CD4-positive, alpha-beta T cell treated with Interleukin-6 at 100 ng/mL for 8 hours (primary cell): ENCODE results near the gene CSTF3.
"Not testable (repeated sequence)": the region's sequence is repeated elsewhere in the genome, so short reads cannot be mapped to it uniquely, and the experiment has no call there.

Experiments used
- DNase-seq: peaks from one replicate; pipeline ENCODE4 v3.0.0-alpha.2; 2020; ENCODE audit warnings: mixed read lengths, low spot score

Gene CSTF3

DNA sequence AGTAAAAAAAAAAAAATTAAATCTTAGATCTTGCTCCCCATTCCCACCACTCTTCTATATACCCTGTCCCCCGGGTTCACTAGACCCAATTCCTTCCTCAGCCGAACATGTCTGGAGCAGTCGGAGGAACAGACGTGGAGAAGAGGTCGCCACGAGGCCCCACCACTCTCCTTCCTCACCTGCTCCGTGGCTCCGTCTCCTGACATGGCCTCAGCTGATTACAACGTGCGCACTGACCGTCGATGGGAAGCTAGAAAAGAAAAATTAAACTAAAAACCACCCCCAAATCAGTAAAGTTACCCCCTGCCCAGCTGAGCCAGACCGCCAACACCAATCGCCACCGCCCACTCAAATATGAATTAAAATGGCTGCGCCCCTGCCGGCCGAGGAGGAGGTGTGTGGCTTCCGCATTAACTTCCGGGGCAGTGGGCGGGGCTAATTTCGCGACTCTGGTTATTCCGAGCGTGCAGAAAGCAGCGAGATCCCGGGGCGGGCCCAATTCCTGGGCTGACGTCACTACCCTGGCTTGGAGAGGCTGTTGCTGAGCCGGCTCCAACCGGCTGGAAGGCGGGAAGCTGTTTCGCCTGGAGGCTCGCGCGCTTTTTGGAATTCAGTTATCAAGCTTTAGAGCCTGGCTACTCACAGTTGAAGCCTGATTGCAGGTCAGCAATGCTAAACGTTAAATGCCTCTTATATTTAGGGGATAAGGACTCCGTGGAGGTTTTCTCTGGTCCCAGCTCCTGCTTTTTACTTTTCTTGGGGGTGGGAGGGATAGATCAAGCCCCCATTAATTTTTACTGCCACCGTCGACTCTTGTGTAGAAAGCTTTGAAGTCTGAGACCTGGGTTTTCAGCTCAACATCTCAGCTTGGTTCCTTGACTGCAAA, at the start of gene CSTF3:
Gene CSTF3 (minus strand): TSS at position 361 of the 886 bp plus-strand sequence. CDS start 155 bp downstream, at position 206.
- DNase-seq = peak; percentile 91

DNA sequence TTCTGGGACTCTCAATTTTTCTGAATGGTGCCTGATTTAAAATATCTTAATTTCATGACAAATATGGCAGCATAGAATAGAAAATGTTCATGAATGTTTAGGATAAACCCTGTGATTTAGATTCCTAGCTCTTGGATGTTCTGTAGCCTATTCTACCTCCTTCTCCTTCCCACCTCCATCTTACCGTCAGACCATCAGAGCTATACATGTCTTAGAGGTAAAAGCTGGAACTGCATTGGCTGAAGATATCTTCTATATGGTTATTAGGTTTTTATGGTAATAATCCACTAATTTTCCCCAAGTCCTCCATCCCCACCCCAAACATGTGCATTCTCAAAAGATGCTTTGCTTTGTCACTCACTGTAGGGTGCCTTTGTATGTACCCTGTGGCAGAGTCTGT, 46.9 kb upstream of the CSTF3 start:
- no peak for DNase-seq

DNA sequence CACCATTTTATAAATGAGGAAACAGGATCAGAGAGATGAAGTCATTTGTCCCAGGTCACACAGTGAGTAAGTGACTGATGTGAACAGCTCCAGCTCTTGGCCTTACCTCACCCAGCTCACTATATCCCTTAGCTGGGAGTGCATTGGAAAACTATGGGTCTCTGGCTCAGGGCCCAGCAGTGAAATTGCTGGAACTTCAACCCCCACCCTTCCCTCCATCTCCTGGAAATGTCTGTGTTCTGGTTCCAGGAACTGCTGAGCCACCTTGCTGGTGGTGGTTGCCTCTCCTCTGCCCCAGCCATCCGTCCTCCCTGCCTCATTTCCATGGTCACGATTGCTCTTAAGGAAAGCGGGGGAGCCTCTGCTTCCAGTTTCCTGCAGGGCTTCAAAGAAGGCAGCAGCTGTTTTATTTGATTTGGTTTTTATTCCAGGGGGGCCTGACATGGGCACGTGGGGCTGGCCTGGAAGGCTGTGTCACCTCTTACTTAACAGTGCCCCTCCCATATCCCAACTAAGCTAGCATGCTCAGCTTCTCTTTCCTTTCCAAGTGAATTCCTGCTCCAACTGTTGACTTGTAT, 46.2 kb upstream of the CSTF3 start:
- no peak for DNase-seq

DNA sequence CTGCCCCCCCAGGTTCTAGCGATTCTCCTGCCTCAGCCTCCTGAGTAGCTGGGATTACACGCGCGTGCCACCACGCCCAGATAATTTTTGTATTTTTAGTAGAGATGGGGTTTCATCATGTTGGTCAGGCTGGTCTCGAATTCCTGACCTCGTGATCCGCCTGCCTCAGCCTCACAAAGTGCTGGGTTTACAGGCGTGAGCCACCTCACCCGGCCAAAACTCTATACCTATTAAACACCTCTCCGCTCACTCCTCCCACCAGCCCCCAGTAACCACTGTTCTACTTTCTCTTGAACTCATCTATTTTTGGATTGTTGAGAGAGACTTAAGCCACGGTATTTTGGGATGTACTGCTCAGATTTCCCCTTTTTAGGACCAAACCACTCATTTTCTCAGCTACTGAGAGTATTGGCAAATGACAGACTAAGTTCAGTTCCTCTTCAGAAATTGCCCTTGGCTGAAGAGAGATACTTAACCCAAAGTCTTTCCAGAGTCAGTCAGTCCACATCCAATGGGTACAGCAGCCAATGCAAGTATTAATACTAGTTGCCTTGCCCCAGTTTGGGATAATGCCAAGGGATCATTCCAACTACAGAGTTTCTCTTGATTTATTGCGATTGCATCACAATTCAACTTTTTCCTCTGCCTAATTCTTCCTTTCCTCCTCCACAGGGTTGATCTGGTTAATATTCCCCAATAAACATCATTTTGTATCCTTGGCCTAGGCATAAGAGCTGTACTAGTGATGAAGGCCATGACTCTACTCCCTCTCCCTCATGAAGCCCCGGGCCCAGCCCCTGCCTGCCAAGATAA, 36.8 kb upstream of the CSTF3 start:
- no peak for DNase-seq

DNA sequence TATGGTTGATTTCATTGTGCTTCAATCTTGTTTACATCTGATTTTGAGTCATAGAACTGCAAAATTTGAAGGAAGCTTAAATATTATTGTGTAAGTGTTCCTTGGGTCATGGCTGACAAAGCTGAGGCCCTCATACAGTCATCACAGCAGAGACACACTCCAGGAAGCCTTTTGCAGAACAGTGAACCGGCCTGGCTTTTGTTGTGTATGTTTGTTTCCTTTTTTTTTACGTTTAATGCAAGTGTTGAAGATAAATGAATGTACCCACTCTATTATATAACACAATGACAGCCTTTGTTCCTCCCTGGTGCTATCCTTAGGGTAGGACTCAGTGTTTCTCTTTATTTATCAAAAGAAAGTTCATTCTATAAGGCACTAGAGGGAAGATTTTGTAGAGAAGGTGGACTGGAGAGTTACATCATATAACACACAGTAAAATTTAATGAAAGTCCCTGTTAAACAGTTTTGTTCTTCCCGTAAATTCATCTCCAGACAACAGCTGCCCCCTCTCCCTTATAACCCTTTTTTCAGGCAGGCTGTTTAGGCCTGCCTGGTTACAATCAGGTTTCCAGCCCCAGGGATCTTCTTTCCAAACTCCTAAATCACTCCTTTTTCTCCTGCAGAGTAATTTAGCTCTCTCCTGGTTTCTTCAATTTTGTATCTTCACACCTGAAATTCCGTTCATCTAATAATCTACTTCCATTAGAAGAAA, 34.3 kb upstream of the CSTF3 start:
- no peak for DNase-seq

DNA sequence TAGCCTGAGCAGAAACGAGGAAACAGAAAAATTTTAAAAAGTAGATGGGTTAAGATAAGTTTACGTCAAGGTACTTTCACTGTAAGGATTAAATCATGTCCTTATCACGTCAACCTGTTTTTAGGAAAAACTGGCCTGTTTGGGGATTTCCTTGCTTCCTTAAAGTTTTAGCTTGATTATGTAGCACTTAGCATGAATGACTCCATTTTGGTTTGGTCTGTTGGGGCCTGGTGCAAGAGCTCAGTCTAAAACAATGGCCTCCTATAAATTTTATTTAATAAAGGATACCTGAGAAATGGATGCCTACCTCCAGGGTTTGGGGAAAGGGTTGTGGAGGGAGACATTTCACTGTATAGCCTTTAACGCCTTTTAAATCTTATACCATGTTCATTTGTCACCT, 33.2 kb upstream of the CSTF3 start:
- no peak for DNase-seq

DNA sequence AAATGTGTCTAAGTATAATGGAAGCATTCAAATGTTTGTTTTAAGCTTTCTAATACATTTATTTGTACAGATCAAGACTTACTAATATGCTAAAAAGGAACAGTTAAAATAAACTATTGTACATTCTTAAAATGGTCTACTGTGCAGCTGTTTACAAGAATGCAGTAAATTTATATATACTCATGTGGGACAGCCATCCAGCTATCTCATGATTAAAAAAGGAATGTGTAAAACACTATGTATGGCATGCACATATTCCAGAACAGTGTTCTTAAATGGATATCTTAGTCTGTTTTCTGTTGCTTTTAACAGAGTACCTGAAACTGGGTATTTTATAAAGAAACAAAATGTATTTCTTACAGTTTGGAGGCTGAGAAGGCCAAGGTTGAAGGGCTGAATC, 30.2 kb upstream of the CSTF3 start:
- DNase-seq = no peak

DNA sequence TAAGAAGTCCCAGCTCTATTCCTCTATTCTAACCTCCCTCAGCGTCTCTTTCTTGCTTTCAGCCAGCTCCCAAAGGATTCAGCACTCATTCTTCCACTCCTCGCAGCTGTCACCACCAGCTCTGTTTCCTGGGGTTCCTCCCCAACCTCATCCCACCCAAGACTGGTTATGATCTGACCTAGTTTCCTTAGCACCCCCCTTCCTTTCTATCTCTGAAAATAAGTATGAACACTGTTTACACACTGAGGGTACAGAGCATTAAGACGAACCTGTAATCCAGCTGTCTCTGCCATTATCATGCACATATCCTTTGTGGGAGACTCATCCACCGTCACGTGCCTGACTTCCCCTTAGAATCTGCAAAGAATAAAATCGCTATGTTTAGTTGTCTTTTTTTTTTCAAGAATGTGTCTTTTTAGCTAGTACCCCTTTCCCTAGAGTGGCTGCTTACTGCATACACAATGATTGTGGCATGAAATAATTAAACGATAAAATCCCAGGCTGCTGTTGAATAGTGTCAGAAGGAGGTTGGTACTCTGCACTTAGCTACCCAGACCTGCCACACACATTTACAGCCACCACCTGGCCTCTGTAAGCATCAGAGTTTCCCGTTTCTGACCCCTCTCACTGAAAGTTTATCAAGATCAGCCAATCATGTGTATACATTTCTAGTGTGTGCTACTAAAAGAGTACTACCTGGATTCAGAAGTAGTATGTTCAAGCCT, 26.9 kb upstream of the CSTF3 start:
- no peak for DNase-seq

DNA sequence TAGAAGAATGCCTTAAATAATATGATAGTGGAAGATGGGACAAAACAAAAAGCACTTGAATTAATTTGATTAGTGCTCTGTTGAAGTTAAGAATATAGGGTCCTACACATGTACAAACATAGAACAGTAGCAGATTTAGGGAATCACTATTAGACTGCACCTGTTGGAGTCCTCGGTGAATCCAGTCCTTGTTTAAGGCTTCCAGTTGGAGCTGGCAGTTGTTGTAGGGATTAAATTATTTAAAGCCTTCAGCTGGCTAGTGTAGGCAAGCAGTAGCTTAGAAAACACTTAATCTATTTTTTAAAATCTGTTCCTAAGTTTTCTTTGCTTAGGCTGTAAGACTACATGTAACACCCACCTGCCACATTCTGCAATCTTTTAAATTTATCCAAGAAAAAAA, 24.5 kb upstream of the CSTF3 start:
- DNase-seq = no peak

DNA sequence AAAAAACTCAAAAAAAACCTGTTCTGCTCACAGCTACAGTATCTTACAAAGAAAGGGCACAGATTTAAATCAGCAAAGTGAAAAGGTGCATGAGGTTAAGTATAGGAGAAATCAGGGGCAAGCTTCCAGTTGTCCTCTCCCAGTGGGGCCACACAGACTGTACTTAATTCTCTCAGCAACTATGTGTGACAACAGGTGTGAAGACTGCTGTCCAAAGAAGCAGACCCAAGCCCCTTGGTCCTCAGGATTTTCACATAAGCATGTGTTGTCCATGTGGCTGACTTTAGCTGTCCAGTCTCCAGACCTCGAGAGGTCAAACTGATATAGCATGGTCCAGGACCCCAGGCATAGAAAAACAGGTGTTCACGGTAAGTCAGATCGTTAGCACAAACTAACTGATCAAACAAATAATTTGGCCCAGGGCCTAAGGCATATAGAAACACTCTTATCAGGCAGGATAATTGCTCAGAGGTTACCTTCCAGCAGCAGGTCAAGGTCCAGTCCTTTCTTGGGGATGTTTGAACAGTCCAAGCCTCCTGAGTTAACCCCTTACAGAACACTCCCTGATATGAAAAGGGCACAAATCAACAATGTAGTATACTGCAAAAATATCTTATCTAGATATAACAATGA, 21.1 kb upstream of the CSTF3 start:
- DNase-seq = no peak

DNA sequence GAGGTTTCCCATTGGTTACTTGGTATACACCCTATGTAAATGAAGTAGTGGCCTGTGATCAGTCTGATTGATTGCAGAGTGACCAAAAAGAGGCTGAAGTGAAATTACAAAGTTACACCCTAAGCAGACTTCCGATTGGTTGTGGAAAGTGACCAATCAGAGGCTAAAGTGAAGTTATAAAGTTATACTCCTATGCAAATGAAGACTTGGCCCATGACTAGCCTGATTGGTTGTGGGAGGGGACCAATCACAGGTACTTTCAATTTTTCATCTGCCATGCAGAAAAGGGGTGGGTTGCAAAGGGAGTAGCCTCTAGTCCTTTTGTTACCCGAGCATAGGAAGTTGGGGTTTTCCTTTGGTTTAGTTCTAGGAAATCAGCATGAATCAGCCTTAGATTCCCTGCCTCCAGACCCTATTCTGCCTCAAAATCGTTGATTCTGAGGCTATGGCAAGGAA, 18.1 kb upstream of the CSTF3 start:
- no peak for DNase-seq

DNA sequence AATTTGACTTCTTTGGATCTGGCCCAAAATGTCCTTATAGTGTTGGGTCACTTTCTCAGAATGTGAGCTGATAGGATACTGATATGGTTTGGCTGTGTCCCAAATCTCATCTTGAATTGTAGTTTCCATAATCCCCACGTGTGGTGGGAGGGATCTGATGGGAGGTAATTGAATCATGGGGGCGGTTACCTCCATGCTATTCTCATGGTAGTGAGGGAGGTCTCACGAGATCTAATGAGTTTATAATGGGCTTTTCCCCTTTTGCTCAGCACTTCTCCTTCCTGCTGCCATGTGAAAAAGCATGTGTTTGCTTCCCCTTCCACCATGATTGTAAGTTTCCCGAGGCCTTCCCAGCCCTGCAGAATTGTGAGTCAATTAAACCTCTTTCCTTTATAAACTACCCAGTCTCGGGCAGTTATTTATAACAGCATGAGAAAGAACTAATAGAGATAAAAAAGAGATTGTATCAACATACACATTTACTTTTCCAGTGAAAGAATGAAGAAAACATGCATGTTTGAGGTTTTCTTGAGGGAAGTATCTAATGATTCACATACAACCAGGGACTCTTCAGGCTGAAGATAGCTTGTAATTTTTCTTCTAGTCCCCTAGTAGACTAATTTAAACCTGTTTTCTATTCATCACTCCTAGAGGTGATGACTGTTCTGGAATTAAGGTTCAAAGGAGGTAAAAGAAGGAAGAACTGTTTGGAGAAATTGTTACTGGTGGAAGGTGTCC, 17.3 kb upstream of the CSTF3 start:
- DNase-seq = no peak

DNA sequence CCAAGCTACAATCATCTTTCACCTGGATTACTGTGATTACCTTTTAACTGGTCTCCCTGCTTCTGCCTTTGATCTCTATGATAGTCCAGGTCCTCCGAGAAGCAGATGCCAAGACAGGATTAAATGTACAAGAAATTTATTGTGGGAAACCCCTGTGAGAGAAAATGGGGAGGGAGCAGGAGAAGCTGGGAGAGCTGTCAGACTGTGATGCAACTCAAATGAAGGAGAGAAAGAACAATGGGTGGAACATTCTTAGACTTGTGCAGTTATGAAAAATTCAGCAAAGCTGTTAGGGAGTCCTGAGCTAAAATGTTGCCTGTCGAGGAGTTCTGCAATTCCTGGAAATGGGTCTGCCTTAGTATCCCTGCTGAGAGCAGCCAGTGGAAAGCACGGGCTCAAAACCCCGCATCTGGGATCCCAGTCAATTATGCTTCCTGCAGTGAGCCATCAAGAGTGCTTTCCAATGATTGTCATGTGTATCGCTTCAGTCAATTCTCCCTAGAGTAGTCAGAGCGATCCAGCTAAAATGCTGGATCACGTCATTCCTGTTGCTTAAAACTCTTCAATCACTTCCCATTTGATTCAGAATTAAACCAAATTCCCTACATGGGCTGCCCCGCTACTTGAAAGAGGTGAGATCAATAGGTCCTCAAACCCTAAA, 16.5 kb upstream of the CSTF3 start:
- DNase-seq = no peak

DNA sequence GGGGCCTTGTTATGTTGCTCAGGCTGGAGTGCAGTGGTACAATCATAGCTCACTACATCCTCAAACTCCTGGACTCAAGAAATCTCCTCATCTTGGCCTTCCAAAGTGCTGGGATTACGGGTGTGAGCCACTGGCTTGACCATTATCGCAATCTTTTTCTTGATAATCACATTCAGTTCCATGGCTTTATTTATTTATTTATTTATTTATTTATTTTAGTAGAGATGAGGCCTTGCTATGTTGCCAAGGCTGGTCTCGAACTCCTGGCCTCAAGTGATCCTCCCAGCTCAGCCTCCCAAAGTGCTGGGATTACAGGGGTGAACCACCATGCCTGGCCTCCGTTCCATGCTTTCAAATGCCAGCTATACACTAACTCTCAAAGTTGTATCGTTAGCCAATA, 15.5 kb upstream of the CSTF3 start:
- not testable (repeated sequence) for DNase-seq

DNA sequence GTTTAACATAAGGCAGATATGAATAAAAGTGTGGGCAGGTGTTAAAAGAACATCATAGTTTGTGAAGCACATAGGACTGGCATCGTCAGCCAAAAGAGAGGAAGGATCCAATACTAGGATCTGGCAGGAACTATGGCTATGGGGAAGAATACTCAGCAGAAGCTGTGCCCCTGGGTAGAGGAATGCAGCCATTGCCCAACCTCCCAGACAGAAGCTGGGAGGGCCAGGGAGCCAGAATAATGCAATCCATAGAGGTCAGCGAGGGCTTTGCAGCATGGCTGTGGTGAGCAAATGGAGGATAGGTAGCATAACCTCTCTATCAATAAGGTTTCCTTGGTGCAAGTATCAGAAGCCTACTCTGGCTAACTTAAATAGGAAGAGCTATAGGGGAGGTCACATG, 11.7 kb upstream of the CSTF3 start:
- DNase-seq = no peak

DNA sequence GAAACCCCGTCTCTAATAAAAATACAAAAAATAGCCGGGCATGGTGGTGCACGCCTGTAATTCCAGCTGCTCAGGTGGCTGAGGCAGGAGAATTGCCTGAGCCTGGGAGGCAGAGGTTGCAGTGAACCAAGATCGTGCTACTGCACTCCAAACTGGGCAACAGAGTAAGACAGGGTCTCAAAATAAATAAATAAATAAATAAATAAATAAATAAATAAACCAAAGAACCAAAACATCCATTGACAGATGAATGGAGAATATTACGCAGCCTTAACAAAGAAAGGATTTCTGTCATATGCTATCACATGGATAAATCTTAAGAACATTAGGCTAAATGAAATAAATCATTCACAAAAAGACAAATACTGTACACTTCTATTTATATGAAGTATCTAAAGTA, 11.1 kb upstream of the CSTF3 start:
- no peak for DNase-seq

DNA sequence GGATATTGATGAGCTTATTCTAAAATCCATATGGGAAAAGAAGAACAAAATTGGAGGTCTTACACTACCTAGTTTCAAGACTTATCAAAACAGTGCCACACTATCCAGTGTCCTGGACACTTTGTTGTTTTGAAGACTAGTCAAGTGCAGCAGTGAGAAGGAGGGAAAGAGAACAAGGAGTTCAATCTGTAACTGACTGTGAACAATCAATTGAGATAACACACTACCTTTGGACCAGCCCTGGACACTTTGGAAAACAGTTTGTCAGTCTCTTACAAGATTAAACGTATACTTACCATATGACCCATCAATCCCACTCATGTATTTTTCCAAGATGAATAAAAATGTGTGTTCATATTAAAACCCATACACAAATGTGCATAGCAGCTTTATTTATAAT, 10.0 kb upstream of the CSTF3 start:
- no peak for DNase-seq

DNA sequence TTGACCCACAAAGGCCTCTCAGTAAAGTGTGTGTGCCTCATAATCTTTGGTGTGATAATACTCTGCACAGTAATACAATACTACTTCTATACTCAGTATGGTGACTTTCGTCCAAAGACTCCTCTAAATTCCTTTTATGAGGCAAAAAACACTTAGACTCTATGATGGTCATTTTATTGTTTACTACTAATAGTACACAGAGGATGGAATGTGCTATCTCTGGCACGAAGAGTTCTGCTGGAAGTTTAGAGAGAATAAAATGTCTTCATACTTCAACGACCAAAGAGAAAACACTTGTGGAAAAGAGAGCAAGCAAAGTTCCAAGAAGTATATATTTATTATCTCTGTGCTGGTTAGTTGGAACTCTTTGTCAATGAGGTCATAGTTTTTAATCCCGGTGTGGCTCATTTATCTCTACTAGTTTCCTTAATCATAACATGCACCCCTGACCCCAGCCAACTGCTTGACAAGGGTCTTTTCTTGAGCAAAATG, 7.5 kb upstream of the CSTF3 start:
- no peak for DNase-seq

DNA sequence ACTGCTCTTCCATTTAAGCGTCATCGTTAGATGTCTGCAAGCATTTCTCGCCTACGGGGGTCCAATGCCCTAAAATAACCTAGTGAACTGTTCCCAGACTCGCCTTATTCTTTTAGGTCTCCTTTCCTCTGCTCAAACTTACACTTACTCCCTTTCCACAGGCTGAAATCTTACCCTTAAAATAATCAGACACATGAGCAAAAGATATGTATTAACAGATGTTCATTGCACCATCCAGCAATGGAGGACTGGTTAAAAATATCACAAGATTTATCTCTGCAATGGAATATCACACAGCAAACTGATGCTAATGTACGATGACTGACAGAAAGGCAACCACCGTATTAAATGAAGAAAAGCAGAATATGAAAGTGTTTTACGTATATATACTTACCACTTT, 1.6 kb upstream of the CSTF3 start:
- no peak for DNase-seq

DNA sequence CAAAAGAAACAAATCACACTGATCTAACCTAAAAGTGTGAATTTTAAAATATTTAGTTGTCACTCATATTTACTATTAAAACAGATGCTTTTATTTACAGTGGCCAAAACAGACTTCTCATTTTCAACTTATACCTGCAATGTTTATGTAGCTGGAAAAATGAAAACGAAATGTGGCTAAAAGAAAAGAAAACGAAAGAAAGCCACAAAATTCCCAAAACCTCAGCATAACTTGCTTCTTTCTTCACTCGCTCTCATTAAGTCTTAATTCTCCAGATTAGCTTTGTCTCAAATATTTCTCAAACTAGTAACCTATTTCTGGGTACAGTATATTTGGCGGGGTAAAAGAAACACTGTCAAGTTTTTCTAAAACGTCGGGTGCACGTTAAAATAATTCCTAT, 693 bp downstream of the CSTF3 start:
- DNase-seq = no peak
